ENCODE results near the gene PI16.

PI16 gene

GRCh38 chr6:36954262-36954931, at the start of gene PI16:
PI16 (plus strand) TSS chr6:36954738; CDS start chr6:36954761, 23 bp downstream.
- no peak for DNase-seq (ENCODE audit: low read depth in 2 of 2)

GRCh38 chr6:36904851-36905393, 49.6 kb upstream of the PI16 start:
- no peak for DNase-seq (ENCODE audit: low read depth in 2 of 2)

GRCh38 chr6:36906539-36907325, 47.8 kb upstream of the PI16 start:
- DNase-seq (ENCODE audit: low read depth in 2 of 2): no peak

- DNase-seq (ENCODE audit: low read depth in 2 of 2): no peak
These were observed 46.8 kb upstream of the PI16 start for GRCh38 chr6:36907781-36908180.

- DNase-seq (ENCODE audit: low read depth in 2 of 2): no peak
These were observed 45.8 kb upstream of the PI16 start for GRCh38 chr6:36908747-36909146.

- peak in 1 of 2 donors; percentile 26 for DNase-seq (ENCODE audit: low read depth in 2 of 2)
These were observed 42.5 kb upstream of the PI16 start for GRCh38 chr6:36912030-36912454.

- DNase-seq (ENCODE audit: low read depth in 2 of 2): peak; percentile 27 to 41
These were observed 42.0 kb upstream of the PI16 start for GRCh38 chr6:36912586-36912985.

- no peak for DNase-seq (ENCODE audit: low read depth in 2 of 2)
These were observed 41.5 kb upstream of the PI16 start for GRCh38 chr6:36913082-36913481.

GRCh38 chr6:36914227-36914794, 40.2 kb upstream of the PI16 start:
- DNase-seq (ENCODE audit: low read depth in 2 of 2): no peak

GRCh38 chr6:36915599-36915998, 38.9 kb upstream of the PI16 start:
- DNase-seq (ENCODE audit: low read depth in 2 of 2): no peak

- no peak for DNase-seq (ENCODE audit: low read depth in 2 of 2)
These were observed 38.4 kb upstream of the PI16 start for GRCh38 chr6:36916126-36916525.

- no peak for DNase-seq (ENCODE audit: low read depth in 2 of 2)
These were observed 36.9 kb upstream of the PI16 start for GRCh38 chr6:36917541-36918193.

- no peak for DNase-seq (ENCODE audit: low read depth in 2 of 2)
These were observed 34.5 kb upstream of the PI16 start for GRCh38 chr6:36920049-36920448.

GRCh38 chr6:36920546-36920945, 34.0 kb upstream of the PI16 start:
- no peak for DNase-seq (ENCODE audit: low read depth in 2 of 2)

GRCh38 chr6:36924131-36924530, 30.4 kb upstream of the PI16 start:
- DNase-seq (ENCODE audit: low read depth in 2 of 2): no peak

GRCh38 chr6:36924778-36925374, 29.7 kb upstream of the PI16 start:
- no peak for DNase-seq (ENCODE audit: low read depth in 2 of 2)

GRCh38 chr6:36925809-36926208, 28.7 kb upstream of the PI16 start:
- no peak for DNase-seq (ENCODE audit: low read depth in 2 of 2)

GRCh38 chr6:36926708-36927513, 27.6 kb upstream of the PI16 start:
- DNase-seq (ENCODE audit: low read depth in 2 of 2): no peak

- no peak for DNase-seq (ENCODE audit: low read depth in 2 of 2)
These were observed 26.6 kb upstream of the PI16 start for GRCh38 chr6:36927691-36928546.

GRCh38 chr6:36928547-36928918, 26.0 kb upstream of the PI16 start:
- no peak for DNase-seq (ENCODE audit: low read depth in 2 of 2)
